Activated CD8-positive, alpha-beta memory T cell treated with anti-CD3 and anti-CD28 coated beads for 48 hours (primary cell): Measurements from ENCODE around the gene SETBP1.
"Not testable (repeated sequence)": the region's sequence is repeated elsewhere in the genome, so short reads cannot be mapped to it uniquely, and the experiment has no call there.

Experiments
- DNase-seq, 3 experiments: peaks; one replicate each; pipeline ENCODE4 v3.0.0-alpha.2; 2020; ENCODE audit warnings: low read depth in 2 of 3, low spot score in 2 of 3

Gene SETBP1

DNA sequence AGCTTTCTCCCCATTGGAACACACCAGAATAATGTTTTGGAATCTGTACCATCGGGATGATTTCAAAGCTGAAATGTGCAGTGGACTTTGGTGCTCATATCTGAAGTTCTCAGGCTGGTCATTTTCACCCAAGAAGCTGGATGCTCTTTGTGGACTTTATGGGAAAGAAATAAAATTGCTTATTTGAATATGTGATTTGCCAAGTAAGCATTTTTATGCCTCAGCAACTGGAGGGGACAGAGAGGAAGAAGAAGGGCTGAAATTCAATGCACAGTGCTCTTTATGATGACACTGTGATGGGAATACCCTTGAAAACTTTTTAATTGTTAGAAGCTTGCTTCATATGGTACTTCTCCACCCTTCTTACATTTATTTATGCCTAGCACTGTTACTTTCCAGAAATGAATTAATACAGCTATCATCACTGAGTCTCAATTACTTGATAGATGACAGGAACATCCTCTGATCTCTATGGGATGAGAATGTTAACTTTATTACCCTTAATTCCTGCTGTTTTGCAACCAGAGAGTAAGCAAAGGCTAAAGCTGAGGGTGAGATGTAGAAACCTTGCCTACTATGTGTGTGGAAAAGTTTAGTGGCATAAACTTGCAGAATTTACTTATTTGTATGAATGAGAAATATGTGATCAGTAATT, 23.6 kb downstream of the SETBP1 start:
- DNase-seq, result no peak

DNA sequence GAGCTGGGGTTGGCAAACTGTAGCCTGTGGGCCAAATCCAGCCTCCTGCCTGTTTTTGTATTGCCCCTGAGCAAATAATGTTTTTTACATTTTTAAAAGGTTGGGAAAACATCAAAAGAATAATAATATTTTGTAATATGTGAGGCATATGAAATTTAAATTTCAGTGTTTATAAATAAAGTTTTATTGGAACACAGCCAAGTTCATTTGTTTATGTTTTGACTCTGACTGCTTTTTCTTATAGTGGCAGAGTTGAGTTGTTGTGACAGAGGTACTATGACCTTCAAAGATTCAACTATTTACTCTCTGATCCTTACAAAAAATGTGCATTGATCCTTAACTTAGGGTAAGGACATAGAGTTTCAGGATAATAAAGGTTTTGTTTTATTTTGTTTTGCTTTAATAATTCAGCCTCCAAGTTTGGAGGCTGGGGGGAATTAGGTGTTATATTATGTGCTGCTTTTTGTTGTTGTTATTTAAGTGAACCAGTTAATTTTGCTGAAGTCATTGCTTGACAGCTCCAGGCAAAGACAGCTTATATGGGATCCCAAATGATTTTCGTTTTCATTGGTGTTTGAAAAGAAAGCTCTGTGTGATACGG, 24.5 kb downstream of the SETBP1 start:
- no peak for DNase-seq

DNA sequence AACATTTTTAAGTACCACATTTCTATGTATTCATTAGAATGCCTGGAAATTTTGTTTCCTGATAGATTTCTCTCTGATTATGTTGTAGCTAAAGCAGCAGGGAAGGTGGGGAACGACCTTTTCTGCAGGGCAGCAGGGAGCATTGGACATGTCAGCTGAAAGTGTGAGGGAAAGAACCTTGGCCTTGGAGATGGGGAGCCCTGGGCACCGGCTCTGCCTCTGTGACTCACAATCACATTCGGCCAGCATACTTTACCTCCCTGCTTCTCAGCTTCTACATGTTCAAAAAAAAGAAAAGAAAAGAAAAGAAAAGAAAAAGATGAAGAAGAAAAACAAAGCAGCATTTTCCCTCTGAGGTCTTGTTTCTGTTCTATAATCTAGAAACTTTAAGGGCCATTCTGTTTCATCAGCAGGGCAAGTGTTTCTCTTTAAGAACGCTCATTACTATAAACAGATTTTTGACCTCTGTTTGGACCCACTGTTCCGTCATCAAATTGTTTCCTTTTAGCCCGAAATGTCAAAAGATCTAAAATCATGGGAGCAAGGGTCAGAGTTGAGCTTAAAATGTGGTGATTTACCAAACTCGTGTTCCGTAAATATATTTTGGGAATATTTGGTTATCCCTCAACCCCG, 27.9 kb downstream of the SETBP1 start:
- no peak for DNase-seq

DNA sequence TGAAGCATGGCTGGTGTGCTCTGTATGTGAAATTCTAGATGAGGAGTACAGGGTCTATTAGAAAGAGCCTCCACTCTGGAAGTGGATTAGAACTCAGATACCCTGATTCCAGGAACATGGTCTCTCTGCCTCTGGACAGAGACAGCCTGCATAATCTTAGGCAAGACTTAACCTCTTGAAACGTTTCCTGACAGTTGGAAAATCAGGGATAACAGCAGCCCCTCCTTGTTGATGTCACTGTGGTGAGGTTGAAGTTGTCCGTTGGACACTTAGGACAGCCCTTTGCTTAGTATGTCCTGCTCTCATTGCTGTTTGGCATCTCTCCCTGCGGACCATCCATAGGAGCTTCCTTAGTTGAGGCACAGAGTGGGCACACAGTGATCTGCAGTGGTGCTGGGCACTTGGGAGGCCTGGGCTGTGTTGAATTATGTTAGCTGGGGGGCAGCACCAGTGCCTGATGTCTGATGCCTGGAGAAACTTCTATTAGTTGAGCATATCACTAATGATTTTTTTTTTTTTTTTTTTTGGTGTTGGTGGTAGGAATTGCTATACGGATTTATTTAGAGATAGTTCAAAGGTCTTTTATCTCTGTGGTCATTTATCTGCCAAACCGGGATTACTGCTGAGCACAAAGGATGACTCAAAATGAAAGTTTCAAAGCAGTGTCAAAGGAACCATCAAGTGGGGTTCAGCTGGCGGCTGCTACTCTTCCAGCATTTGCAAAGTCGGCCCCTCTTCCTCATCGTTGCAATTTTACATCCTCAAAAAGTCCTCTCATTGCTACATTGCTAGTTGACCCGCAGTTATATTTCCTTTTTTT, 28.8 kb downstream of the SETBP1 start:
- no peak for DNase-seq

DNA sequence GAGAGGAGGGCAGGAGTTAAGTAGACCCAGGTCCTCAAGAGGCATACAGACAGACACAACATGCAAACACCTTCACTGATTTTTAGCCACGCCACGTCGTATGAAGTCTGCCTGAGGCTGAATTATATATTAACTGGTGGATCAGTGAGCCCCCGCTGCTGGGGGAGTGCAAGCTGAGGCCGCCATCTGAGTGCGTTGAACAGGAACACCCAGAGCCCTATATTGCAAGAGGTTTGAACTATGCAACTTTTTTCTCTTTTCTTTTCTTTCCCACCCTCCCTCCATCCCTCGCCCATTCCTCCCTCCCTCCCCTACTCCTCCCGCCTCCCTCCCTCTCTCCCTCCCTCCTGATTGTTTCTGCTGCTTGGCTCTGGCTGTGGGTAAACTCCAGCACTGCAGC, 30.2 kb downstream of the SETBP1 start:
- no peak for DNase-seq

DNA sequence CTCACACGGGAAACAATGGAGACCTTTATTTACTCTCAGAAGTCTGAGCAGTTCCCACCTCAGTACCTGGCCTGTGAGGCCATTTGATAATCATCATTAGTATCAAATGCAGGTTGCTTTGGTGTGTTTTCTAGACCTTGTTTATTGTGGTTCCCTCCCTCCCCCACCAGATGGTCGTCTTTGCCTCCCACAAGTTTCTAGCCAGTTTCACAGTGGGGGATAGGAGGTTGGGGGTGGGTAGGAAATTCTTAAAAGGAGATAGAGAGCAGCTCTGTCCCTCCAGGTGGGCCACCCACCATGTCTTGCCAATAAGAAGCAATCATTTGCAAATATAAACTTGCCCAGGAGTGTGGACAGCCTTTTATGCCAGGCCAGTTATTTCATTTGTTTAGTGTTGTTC, 31.3 kb downstream of the SETBP1 start:
- no peak for DNase-seq

DNA sequence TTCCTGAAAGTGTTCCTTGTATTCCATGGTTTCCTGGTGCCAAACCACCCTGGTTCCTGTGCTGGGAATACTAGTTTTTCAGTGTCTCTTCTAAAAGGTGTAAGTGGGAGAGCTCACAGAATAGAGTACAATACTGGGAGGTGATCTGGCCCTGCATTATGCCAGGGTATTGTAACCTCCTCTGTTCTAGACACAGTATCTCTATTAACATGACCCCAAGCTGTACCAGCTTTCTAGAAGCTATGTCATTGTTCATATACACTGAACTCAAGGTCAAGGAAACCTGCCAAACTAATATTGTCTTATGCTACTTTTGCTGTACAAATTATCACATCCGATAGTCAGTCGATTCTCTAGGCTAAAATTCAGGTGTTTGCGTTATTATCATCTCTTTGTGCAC, 32.7 kb downstream of the SETBP1 start:
- DNase-seq, result no peak

DNA sequence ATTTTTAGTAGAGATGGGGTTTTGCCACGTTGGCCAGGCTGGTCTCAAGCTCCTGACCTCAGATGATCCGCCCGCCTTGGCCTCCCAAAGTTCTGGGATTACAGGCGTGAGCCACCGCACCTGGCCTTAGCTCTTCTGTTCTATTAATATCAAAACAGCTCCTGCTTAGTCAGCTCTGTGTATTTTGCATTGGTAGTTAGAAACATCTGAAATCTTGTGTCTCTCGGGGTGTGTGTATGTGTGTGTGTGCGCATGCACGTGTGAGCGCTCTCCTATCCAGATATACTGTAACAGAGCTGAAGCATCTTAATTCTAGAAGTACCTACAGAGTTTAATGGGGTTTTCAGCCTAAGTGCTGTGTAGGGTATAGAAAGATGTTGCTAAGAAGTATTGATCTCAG, 33.7 kb downstream of the SETBP1 start:
- DNase-seq, result no peak

DNA sequence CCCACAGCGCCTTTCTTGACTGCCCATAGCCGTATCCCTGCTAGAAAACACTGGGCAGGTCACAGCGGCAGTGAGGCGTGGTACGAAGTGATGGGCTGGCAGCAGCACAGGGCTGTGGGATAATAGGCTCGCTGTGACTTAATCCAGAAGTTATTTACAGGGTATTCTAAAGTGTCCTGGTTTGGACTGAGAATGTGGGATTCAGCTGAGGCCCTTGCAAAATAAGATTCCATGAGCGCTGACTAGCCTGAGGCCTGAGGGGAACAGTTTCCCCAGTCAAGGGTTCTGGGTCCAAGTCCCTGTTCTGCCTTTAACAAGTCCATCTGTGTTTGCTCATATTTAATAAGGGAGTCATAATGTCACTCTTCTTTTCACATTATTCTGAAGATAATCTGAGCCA, 34.6 kb downstream of the SETBP1 start:
- DNase-seq, result no peak

DNA sequence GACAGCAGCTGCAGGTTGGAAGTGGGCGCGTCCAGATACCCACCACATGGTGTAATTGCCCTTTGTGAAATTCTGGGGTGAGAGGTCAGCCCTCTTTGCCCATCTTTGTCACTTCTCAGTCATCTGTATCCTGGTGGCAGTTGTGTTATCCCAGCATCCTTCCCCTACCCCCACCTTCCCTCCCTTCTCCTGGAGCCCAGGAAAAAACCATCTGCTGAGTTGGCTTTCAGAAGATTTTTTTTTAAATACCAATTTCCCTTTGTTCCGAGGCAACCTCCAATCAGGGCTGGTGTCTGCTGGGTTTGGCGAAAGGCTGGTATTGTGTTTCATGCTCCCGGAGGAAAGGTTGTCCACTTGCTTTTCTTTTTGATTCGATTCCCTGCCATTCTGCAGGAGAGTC, 35.2 kb downstream of the SETBP1 start:
- DNase-seq, result no peak

DNA sequence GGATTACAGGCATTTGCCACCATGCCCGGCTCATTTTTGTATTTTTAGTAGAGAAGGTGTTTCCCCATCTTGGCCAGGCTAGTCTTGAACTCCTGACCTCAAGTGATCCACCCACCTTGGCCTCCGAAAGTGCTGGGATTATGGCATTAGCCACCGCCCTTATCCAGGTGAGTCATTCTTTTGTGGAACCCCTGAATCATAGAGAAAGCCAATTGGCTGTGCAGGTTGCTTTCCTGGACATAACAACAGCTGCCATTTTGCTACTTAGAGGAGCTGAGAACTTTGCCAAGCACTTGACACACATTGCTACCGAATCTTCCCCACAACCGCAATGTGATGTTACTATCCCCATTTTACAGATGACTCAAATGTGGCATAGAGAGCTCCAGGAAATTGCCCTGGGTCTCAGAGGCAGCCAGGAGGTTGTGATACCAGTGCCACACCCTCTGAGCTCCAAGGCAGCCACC, 36.0 kb downstream of the SETBP1 start:
- no peak for DNase-seq

DNA sequence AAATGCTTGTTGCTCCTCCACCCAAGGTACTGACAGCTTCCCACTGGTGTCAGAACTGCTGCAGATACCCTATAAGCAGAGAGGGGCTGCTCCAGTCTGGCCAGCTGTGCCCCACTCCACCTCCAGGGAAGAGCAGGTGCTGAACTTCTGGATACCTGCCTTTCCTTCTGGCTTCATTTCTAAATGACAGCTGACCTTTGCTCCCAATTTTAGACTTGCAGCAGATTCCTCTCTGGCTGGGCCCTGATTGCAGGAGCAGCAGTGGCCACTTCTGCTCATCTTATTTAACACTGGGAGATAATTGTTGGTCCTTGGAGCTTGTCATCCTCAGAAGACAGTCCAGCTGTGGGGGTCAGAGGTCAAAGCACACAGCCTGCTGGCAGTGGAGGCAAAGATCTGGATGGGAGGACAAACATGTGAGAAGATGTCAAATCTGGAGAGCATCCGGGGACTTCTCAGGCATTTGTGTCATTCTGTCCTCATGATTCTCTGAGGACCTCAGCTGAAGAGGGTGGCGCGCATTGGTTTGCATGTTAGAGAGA, 38.9 kb downstream of the SETBP1 start:
- DNase-seq, result no peak

DNA sequence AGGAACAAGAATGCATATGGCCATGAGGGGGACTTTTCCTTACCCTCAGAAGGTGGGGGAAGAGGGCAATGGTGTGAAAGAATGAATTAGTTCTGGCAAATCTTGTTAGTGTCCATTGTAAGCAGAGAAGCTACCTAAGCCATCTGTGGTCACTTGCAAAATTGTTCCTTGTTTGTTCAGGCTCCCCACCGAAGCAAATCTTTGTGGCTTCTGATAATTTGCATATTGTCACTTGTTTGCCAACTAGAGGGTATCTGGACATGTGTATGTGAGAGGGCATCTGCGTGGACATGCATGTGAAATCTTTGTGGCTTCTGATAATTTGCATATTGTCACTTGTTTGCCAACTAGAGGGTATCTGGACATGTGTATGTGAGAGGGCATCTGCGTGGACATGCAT, 41.1 kb downstream of the SETBP1 start:
- DNase-seq, result not testable (repeated sequence)

DNA sequence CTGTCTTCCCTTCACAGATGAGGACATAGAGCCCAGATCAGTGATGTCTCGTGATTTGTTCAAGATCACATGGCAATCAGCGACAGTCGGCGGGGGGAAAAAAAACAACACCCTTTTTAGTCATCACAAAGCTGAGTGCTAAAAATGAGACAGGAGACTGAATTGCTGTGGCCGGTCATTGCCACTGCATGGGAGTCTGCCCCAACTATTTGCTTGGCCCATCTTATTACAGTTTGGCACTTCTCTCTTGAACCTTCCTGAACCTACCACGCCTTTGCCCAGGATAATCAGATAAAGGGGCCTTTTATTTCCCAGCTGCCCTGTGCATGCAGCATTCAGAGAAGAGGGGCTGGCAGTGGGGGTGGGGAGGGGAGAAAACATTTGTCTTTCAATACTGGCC, 42.7 kb downstream of the SETBP1 start:
- no peak for DNase-seq

DNA sequence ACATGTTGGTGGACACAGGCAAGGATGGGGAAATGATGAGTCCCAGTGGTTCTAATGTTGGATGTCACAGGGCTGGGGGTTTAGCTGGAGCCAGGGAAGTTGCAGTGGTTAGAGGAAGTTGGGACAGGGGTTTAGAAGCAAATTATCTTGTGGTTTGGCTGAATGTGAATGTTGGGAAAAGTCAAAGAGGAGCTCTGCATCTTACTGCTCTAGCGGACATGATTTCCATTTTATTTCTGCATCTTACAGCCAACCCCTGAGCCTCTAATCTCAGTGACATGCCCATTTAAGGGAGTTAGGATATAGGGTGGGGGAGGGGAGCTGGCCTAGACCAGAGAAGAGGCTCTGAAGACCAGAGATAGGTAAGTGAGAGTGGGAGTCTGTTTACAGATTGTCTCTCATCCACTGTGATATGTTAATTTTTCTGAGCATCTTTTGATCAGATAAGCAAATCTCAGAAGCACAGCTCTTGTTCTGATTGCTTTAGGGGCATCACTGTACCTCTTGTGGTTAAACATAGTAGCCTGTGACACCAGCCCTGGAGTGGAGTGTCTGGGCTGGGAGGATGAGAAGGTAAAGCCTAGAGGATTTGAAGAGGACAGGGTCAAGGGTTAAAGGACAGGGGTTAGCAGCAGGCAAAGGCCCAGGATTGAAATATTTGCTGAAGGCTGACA, 43.6 kb downstream of the SETBP1 start:
- DNase-seq, result no peak

DNA sequence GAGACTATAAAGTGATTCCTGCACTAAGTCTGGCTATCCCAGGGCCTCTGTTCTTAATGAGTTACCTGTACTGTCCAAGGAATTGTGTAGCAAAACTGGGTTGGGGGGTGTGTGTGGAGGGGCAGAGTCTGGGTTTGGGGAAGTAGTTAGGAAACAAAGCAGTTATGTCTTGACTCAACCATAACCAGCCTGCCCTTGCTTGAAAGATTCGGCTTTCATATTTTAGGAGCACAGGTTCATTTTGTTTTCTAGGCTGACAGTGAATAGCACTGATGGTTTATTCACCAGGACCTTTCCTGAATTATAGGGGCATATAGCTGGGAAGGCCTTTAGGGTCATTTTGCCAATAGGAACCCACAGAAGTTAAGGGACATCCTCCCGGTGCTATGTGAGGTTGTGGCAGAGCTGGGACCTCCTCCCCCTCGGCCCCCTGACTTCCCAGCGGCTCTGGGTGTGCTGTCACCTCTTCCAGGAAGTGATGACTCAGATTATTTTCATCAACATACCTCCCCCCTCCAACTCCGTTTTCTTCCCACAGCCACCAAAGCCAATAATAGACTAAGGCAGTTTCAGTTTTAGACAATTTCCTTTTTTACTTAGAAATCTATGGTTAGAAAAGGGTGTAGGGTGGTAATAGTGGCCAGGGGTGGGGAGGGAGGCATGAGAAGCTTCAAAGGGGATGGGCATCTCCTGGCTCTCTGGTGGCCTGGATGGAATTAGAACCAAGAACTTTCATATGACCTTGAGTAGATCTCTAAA, 44.8 kb downstream of the SETBP1 start:
- DNase-seq, result peak in 2 of 3 experiments; percentile 25 to 33

DNA sequence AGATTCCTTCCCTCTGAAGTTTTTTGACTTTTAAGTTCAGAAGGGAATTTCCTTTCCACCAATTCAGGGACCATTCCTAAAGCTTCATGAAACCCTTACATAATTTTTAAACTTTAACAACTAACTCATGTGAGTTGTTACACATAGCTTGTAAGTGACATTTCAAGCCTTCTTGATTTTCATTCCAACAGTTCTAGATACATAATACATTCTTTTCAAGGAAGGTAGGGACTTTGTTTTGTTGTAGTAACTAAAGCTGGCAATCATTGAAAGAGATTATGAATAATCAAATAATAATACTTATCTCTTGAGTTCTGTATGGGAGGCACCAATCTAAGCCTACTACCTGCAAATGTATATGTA, 45.4 kb downstream of the SETBP1 start:
- no peak for DNase-seq

DNA sequence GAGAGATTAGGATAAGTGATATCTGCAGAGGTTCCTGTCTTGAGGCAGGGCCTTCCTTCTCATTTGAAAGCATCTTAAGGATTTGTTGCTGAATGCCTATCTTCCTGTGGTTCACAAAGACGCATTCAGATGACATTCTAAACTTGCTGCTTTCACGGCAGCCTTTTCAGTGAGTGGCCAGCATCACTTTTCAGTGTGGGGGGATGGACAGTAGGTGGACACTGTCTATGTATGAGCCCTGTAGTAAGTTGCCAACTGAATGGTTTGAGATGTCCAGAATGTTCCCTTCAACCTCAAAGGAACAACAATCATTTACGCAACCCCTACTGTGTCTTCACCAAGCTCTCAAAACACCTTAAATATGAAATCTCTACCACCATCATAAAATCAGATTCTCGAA, 46.6 kb downstream of the SETBP1 start:
- no peak for DNase-seq

DNA sequence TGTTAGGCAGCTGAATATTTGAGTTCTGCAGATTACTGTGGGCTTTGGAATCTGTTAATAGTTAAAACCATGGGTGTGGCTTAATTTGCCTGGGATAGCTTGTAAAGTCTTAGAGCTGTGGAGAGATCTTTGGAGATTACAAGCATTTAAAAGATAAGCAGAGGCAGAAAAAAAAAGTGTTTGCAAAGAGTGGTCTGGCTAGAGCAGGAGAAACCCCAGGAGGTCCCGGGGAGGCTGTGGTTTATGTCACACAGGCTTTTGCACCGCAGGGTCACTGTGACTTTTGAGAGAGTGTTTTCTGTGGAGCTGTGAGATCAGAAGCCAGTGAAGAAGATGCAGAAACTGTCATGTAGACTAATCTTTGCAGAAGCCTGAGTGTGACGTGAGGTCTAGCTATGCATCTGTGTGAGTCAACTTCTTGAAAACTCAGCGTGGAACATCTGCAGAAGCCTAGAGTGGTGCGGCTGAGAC, 49.0 kb downstream of the SETBP1 start:
- DNase-seq, result no peak

DNA sequence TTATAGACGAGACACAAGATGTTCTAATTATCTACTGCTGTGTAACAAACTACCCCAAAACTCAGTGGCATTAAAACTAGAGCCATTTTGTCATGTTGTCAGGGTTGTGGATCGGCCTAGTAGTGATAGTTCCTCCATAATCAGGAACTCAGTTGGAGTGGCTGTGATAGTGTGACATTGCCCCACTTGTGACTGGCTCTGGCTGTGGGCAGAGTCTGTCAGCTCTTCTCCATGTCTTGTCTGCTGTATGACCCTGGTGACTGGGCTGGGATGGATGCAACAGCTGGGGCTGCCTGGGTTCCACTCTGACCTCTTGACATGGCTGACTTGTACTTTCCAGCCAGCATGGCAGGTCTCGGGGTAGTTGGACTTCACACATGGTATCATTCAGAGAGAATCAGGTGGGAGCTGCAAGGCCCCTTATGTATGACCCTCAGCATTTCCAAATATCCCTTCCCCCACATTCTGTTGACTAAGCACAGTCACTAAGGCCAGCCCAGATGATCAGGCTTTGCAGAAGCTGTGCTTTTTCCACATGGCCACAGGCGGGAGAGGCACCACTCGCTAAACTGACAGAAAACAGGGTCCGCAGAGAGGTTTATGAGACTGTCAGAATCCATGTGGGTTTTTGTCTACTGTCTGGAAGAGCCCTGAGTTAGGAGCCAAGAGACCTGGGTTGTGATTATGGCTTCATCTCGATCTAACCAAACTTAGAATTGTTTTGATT, 50.3 kb downstream of the SETBP1 start:
- no peak for DNase-seq
